Measurements from ENCODE around the gene BLNK. TPM values are rescaled to one million over a fixed set of nuclear protein-coding genes. Genes with fewer than 3 reads are reported as not detected.

The BLNK gene
- total RNA-seq, 1 donor from 2014 or later: not detected

- Mint-ChIP-seq H3K27ac (ENCODE audit: unreplicated experiment) (no peak overlapping the region), H3K4me1 (ENCODE audit: unreplicated experiment) (peaks cover 3% of the 10 kb centered on the region), H3K4me3 (ENCODE audit: unreplicated experiment) (no peak overlapping the region), H3K9me3 (ENCODE audit: unreplicated experiment) (no peaks in the 10 kb centered on the region), H3K36me3 (ENCODE audit: low read depth, unreplicated experiment) (no peaks in the 10 kb centered on the region), H3K27me3 (ENCODE audit: unreplicated experiment) (no peaks in the 10 kb centered on the region)
- no peak for DNase-seq (ENCODE audit: low spot score)
- no peak for TF ChIP-seq CTCF (IDR thresholded peaks at IDR 0.05; ENCODE audit: unreplicated experiment)
Observed at GRCh38 chr10:96289218-96289910, 18.0 kb upstream of the BLNK start.

GRCh38 chr10:96288151-96288621 is 16.8 kb upstream of the BLNK start:
- Mint-ChIP-seq H3K36me3 (ENCODE audit: low read depth, unreplicated experiment) (no peaks in the 10 kb centered on the region), H3K4me3 (ENCODE audit: unreplicated experiment) (no peak overlapping the region), H3K27me3 (ENCODE audit: unreplicated experiment) (no peaks in the 10 kb centered on the region), H3K9me3 (ENCODE audit: unreplicated experiment) (no peaks in the 10 kb centered on the region), H3K4me1 (ENCODE audit: unreplicated experiment) (peaks cover 3% of the 10 kb centered on the region), H3K27ac (ENCODE audit: unreplicated experiment) (no peak overlapping the region)
- DNase-seq (ENCODE audit: low spot score): no peak
- no peak for TF ChIP-seq CTCF (IDR thresholded peaks at IDR 0.05; ENCODE audit: unreplicated experiment)

- TF ChIP-seq CTCF (IDR thresholded peaks at IDR 0.05; ENCODE audit: unreplicated experiment): no peak
- peaks cover 3% of the 10 kb centered on the region for H3K4me1 Mint-ChIP-seq (ENCODE audit: unreplicated experiment)
- H3K36me3 Mint-ChIP-seq (ENCODE audit: low read depth, unreplicated experiment): no peaks in the 10 kb centered on the region
- H3K9me3 Mint-ChIP-seq (ENCODE audit: unreplicated experiment): no peaks in the 10 kb centered on the region
- H3K27me3 Mint-ChIP-seq (ENCODE audit: unreplicated experiment): no peaks in the 10 kb centered on the region
- no peak overlapping the region for H3K27ac Mint-ChIP-seq (ENCODE audit: unreplicated experiment)
- no peak overlapping the region for H3K4me3 Mint-ChIP-seq (ENCODE audit: unreplicated experiment)
- no peak for DNase-seq (ENCODE audit: low spot score)
Observed at GRCh38 chr10:96287392-96288105, 16.2 kb upstream of the BLNK start.

GRCh38 chr10:96285331-96285752 is 14.0 kb upstream of the BLNK start:
- TF ChIP-seq CTCF (IDR thresholded peaks at IDR 0.05; ENCODE audit: unreplicated experiment): no peak
- H3K27ac Mint-ChIP-seq (ENCODE audit: unreplicated experiment): no peak overlapping the region
- no peaks in the 10 kb centered on the region for H3K9me3 Mint-ChIP-seq (ENCODE audit: unreplicated experiment)
- no peaks in the 10 kb centered on the region for H3K36me3 Mint-ChIP-seq (ENCODE audit: low read depth, unreplicated experiment)
- peaks cover under 1% of the 10 kb centered on the region for H3K4me1 Mint-ChIP-seq (ENCODE audit: unreplicated experiment)
- H3K4me3 Mint-ChIP-seq (ENCODE audit: unreplicated experiment): no peak overlapping the region
- no peak for DNase-seq (ENCODE audit: low spot score)
- no peaks in the 10 kb centered on the region for H3K27me3 Mint-ChIP-seq (ENCODE audit: unreplicated experiment)

- DNase-seq (ENCODE audit: low spot score): no peak
- Mint-ChIP-seq H3K27ac (ENCODE audit: unreplicated experiment) (no peak overlapping the region), H3K27me3 (ENCODE audit: unreplicated experiment) (no peaks in the 10 kb centered on the region), H3K9me3 (ENCODE audit: unreplicated experiment) (no peaks in the 10 kb centered on the region), H3K36me3 (ENCODE audit: low read depth, unreplicated experiment) (no peaks in the 10 kb centered on the region), H3K4me1 (ENCODE audit: unreplicated experiment) (no peaks in the 10 kb centered on the region), H3K4me3 (ENCODE audit: unreplicated experiment) (no peak overlapping the region)
- no peak for TF ChIP-seq CTCF (IDR thresholded peaks at IDR 0.05; ENCODE audit: unreplicated experiment)
Observed at GRCh38 chr10:96283756-96284155, 12.4 kb upstream of the BLNK start.
